NCI-H1930 (cell line): ENCODE measurements around the gene ENSA.
A peak's percentile ranks its signal among the peaks of the same experiment; 100 is the strongest.
"Not testable (repeated sequence)": the region's sequence is repeated elsewhere in the genome, so short reads cannot be mapped to it uniquely, and the experiment has no call there.

Source experiments
- DNase-seq, 2 experiments: peaks; one replicate each; lab custom pipeline; 2025; lab: John Stamatoyannopoulos, UW

The ENSA gene

DNA sequence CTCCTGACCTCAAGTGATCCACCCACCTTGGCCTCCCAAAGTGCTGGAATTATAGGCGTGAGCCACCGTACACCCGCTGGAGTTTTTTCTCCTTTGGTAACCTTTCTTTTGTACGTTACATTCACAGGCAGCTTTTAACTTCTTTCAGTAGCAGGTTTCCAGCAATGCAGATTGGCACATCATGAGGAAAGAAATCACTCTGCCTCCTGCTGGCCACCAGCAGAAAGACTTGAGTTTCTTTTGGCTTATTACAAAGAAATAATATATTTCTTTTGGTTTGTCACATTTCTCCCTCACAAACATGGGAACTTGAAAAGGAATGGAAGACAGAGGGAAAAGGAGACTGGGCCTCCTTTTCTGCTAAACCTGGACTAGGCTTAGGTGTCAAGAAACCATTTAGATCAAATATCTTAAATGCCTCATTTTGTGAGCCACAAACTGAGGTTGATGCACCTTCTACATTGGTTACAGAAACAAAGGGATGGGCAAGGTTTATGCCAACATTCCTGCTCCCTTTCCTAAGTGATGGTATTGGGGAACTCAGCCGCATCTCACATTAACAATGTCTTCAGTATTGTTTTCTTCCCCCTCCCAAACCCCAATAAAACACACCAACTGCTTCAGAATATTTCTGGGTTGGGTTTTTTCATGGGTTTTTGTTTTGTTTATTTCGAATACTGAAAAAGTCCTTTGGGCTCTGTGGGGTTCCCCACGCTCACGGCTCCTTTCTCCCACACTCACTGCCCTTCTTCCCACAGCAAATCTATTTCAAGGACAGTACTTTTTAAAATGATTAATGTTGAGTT, 7.7 kb downstream of the ENSA start:
- DNase-seq = no peak

DNA sequence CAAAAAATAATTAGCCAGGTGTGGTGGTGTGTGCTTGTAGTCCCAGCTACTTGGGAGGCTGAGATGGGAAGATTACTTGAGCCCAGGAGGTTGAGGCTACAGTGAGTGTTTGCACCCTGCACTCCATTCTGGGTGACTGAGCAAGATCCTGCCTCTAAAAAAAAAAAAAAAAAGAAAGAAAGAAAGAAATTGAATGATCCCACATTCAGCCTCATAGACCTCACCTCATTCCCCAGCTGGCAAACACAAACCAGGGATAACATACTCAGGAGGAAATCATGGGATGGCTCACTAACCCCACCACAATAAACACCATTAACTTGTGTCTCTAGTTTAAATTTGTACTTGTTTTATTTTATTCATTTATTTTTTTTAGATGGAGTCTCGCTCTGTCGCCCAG, 8.5 kb downstream of the ENSA start:
- no peak for DNase-seq

GRCh38 chr1:150619576-150620509, 9.6 kb downstream of the ENSA start:
- DNase-seq = peak in 1 of 2 experiments; percentile 33

- DNase-seq = no peak
Measured at GRCh38 chr1:150615346-150616201, 13.8 kb downstream of the ENSA start.

GRCh38 chr1:150613061-150613920, 16.1 kb downstream of the ENSA start:
- no peak for DNase-seq

GRCh38 chr1:150612014-150612345, 17.4 kb downstream of the ENSA start:
- no peak for DNase-seq

- DNase-seq = no peak
Measured at GRCh38 chr1:150610576-150610975, 18.8 kb downstream of the ENSA start.

DNA sequence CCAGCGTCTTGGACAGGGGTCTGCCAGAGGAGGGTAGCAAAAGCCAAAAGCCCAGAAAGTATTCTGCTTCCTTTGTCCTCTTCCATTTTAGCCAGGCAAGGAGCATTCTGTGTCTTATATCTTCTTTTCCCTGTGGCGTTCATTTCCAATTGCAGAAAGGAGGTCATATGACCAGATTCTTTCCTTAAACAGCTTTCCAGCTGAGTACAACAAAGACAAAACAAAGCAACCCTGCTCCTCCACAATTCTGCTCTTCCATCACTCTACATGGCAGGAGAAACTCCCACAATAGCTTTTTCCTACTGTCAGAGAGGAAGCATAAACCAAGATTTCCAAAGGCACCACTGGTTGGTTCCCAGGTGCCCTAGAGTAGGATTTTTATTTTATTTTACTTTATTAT, 19.7 kb downstream of the ENSA start:
- DNase-seq = no peak

GRCh38 chr1:150606463-150607142, 22.8 kb downstream of the ENSA start:
- no peak for DNase-seq

GRCh38 chr1:150605451-150605731, 24.0 kb downstream of the ENSA start:
- not testable (repeated sequence) for DNase-seq

- DNase-seq = no peak
Measured at GRCh38 chr1:150604226-150604588, 25.2 kb downstream of the ENSA start.

DNA sequence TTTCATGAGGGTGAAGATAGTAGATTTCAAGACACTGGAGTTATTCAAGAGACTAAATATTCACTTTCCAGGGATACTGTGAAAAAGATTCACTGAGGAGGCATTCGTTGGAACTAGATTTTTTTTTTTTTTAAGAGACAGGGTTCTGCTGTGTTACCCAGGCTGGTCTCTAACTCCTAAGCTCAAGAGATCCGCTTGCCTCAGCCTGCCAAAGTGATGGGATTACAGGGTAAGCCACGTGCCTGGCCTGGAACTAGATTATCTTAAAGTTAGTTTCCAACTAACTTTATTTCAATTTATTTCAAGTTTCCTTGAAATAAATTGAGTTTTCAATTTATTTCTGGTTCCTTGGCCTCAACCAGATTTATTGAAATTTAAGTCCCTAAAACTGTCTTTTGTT, 25.7 kb downstream of the ENSA start:
- no peak for DNase-seq

DNA sequence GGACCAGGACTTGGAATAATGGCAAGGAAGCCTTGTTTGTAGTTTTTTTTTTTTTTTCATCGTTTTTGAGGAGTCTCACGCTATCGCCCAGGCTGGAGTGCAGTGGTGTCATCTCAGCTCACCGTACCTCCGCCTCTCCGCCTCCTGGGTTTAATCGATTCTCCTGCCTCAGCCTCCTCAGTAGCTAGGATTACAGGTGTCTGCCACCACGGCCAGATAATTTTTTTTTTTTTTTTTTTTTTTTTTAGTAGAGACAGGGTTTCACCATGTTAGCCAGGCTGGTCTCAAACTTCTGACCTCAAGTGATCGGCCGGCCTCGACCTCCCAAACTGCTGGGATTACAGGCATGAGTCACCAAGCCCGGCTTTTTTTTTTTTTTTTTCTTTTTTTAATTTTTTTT, 27.0 kb downstream of the ENSA start:
- DNase-seq = not testable (repeated sequence)

- DNase-seq = no peak
Measured at GRCh38 chr1:150601540-150601939, 27.9 kb downstream of the ENSA start.

GRCh38 chr1:150598346-150598745, 31.1 kb downstream of the ENSA start:
- not testable (repeated sequence) for DNase-seq

- DNase-seq = no peak
Measured at GRCh38 chr1:150596976-150597375, 32.4 kb downstream of the ENSA start.

- DNase-seq = no peak
Measured at GRCh38 chr1:150596095-150596892, 33.1 kb downstream of the ENSA start.

GRCh38 chr1:150582371-150582770, 47.0 kb downstream of the ENSA start:
- DNase-seq = no peak

DNA sequence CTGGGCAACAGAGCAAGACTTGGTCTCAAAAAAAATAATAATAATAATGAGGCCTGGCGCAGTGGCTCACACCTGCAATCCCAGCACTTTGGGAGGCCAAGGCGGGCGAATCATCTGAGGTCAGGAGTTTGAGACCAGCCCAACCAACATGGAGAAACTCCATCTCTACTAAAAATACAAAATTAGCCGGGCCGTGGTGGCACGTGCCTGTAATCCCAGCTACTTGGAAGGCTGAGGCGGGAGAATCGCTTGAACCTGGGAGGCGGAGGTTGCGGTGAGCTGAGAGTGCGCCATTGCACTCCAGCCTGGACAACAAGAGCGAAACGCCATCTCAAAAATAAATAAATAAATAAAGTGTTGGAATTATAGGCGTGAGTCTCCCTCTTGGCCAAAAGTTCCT, 47.5 kb downstream of the ENSA start:
- DNase-seq = not testable (repeated sequence)

DNA sequence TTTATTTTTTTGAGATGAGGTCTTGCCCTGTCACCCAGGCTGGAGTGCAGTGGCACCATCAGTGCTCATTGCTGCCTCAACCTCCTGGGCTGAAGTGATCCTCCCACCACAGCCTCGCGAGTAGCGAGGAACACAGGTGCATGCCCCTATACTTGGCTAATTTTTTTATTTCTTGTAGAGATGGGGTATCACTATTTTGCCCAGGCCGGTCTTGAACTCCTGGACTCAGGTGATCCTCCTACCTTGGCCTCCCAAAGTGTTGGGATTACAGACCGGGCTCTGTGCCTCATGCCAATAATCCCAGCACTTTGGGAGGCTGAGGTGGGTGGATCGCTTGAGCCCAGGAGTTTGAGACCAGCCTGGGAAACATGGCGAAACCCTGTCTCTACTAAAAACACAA, 48.0 kb downstream of the ENSA start:
- DNase-seq = not testable (repeated sequence)
